B cell (primary cell): Measurements from ENCODE around the gene RAB28.

Experiments
- CTCF ChIP-seq: fragments of 200-600 bp; IDR thresholded peaks from one replicate; pipeline ENCODE4 v1.8.0; 2022; ENCODE audit warnings: antibody characterized with exemption, mild to moderate bottlenecking
- EZH2 ChIP-seq: IDR thresholded peaks from 2 replicates; pipeline ENCODE4 v1.6.1; 2012; ENCODE audit warnings: borderline replicate concordance, low read depth, mild to moderate bottlenecking, moderate library complexity, low read length; ENCODE audit not compliant: insufficient read depth, poor library complexity, severe bottlenecking

GRCh38 chr4:13365195-13365594 is 118.9 kb downstream of the RAB28 start:
- TF ChIP-seq CTCF (no peak), EZH2 (no peak)
